HG03575 (cell line): Measurements from ENCODE around the gene ADGRG1.

Experiments used
- ATAC-seq: cut with Tn5 transposase; IDR thresholded peaks from one replicate; pipeline ENCODE4 v1.9.1; 2021; ENCODE audit not compliant: unreplicated experiment, insufficient number of reproducible peaks, low FRiP score; ENCODE audit errors: extremely low read depth

ADGRG1 gene

DNA sequence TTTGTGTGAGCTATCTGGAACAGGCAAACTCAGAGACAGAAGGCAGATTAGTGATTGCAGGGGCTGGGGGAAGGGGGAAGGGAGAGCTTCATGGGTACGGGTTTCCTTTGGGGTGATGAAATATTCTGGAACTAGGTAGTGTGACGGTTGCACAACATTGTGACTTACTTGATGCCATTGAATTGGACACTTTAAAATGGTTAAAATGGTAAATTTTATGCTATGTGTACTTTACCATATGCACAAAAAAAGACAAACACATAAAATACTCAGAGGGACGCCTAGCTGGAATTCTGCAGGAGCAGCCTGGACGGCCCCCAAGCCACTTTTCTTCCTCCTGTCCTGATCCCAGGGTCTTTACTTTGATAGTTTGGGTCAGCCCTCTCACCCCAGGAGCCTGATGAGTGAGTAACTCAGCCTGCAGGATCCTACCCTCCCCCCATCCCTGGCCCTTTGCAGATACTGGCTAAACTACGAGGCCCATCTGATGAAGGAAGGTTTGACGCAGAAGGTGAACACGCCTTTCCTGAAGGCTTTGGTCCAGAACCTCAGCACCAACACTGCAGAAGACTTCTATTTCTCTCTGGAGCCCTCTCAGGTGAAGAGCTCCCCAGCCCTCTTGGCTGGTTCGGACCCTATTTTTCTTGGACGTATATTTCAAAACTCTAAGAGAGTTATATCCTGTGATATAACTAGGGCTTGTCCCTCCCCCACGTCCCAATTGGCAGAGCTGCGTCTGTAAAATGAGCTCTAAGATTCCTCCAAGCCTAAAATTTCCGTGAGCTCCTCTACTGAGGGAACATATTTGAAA lies 47.5 kb downstream of the ADGRG1 start:
- no peak for ATAC-seq

DNA sequence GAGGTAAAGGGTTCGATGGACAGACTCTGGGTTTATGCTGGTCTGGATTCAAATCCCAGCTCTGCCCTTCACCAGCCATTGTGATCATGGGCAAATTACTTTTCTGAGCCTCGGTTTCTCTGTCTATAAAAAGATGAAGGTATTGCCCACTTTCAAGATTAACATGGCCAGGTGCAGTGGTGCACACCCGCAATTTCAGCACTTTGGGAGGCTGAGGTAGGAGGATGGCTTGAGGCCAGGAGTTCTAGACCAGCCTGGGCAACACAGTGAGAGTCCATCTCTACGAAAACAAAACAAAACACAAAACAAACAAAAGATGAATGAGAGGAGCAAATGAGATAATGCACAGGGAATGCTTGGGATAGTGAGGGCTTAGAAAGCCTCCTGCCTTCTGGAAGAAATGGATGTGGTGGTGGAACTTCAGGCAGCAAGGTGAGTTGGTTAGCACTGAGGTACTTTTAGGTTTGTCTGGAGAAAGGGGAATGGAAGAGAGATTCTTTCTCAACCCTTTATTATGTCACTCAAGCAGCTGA lies 48.2 kb downstream of the ADGRG1 start:
- no peak for ATAC-seq

DNA sequence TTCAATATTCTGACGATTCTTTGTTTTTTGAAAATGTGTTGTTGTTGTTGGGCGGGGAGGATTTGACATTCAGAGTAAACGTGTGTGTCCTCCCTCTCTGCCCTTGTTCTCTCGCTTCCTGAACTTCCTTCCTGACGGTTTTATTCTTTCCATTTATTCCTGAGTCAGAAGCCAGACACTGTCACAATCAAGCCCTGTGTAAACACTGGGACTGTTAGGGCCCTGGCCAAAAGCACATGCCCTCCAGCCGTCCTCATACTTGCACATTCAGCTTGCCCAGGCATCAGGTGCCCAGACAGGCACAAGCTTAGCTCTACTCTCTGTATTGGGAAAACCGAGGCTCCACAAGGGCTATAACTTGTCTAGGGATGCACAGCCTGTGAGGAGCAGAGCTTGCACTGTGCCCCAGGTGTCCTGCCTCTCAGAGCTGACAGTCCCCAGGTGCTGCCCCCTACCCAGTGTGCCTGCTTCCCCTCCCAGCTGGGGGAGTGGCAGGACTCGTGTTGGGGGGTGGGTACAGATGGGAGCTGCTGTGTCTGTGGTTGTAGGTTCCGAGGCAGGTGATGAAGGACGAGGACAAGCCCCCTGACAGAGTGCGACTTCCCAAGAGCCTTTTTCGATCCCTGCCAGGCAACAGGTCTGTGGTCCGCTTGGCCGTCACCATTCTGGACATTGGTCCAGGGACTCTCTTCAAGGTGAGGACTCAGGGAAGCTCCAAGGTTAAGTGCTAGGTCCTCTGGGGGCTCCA lies 49.4 kb downstream of the ADGRG1 start:
- no peak for ATAC-seq

DNA sequence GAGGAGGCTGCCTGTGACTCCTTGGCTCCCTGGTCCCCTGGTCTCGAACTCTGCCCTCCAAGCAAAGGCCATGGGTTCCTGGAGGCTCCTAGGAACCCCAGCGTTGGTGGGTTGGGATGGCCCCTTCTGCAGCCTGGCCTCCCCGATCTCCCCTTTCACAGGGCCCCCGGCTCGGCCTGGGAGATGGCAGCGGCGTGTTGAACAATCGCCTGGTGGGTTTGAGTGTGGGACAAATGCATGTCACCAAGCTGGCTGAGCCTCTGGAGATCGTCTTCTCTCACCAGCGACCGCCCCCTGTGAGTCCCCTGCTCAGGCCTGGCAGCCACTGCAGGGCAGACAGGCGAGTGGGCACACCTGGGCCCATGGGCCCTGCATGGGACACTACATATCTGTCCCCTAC lies 50.6 kb downstream of the ADGRG1 start:
- no peak for ATAC-seq

DNA sequence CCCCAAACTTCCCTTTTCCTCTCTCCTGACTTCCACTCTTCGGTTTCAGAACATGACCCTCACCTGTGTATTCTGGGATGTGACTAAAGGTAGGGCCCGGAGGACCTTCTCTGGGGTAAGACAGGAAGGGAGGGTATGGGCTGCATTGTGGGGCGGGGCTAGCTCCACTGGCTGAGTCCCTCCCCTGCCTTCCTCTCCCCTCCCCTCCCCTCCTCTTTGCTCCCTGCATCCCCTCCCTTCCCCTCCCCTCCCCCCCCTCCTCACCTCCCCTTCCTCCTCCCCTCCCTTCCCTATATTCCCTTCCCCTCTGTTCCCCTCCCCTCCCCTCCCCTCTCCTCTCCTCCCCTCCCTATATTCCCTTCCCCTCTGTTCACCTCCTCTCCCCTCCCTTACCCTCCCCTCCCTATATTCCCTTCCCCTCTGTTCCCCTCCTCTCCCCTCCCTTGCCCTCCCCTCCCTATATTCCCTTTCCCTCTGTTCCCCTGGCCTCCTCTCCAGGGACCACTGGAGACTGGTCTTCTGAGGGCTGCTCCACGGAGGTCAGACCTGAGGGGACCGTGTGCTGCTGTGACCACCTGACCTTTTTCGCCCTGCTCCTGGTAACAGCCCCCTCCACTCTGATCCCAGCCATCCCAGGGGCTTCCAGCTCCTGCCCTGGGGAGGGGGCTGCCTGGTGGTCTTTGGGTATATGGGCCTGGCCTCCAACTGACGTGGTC lies 51.5 kb downstream of the ADGRG1 start:
- no peak for ATAC-seq

DNA sequence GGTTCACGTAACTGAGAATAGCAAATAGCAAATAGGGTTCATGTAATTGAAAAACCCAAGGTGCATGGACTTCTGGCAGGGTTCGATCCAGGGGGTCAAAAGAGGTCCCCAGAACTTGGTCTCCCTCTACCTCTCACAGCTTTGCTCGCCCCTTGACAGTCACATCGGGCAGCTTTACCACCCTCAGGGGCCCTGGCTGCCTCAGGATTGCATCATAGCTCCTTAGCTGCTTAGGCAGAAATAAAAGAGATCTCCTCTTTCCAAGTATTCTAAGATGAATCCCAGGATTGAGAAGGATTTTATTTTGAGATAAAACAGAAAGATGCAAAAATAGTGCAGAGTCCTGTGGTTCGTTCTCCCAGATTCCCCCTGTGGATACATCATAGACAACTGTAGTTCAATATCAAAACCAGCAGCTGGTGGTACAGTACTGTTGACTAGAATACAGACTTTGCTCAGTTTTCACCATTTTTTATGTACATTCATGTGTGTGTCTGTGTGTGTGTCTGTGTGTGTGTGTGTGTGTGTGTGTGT lies 52.5 kb downstream of the ADGRG1 start:
- ATAC-seq: no peak

DNA sequence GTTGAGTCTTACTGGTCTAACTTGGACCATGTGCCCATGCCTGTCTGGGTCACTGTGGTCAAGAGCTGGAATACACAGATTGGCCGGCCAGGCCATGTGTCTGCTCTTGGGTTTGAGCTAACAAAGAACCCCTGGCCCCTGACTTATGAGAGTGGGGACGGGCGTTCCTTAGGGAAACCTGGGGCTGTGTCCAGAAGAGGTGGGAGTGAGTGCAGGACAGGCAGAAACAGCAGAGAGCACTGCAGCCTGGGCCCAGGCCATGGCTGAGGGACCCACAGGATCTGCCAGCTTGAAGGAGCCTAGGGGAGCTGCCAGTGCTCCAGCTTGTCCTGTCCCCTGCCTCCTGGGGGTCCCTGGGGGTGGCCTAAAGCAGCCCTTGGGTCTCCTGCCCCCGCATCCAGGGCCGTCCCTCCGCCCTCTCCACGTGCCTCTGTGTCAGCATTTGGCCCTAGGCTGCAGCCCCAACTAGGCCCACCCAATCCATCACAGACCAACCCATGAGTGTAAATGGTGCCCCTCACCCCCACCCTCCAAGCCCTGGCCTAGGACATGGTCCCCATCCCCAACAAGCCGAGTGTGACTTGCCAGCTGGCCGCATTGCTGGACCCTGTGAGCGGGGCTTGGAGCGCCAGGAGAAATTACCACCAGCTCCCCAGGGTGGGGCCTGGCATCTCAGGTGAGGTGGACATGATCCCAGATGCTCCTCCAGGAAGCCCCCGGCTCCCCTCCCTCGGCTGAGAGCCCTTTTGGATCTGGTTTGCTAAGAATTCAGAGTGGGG lies 53.7 kb downstream of the ADGRG1 start:
- ATAC-seq: no peak

DNA sequence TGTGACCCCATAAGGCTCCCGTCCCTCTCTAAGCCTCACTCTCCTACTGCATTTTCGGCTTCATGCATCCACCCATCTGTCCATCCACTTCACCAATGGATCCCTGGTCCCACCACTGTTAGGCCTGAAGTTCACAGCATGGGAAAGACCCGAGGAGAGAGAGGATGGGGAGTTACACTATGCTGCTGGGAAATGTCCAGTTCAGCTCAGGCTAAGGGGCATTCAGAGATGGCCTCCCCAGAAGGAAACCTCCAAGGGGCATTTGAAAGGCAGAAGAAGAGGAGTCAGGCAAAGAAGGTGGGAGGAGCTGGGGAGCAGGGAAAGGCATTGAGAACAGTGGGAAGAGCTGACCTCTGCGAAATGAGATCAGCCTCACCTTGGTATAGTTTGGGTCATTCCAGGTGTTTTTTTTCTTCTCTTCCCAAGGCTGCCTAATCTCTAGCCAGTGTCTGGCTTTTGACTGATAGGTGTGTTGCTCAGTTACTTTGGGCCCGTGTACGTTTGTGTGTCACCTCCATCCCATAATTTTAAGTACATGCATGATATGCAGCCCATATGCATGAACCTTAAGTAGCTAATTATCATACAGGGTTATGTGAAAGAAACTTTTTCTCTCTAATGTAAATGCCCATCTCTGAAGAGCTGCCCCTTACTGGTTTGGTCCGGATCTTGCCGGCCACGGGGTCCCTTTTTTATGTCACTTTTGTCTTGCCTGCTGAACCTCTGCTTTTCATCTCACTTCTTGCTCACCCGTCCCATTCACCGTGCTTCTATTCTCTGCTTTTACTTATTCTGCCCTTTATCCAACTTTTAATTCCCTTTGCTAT lies 54.6 kb downstream of the ADGRG1 start:
- no peak for ATAC-seq

DNA sequence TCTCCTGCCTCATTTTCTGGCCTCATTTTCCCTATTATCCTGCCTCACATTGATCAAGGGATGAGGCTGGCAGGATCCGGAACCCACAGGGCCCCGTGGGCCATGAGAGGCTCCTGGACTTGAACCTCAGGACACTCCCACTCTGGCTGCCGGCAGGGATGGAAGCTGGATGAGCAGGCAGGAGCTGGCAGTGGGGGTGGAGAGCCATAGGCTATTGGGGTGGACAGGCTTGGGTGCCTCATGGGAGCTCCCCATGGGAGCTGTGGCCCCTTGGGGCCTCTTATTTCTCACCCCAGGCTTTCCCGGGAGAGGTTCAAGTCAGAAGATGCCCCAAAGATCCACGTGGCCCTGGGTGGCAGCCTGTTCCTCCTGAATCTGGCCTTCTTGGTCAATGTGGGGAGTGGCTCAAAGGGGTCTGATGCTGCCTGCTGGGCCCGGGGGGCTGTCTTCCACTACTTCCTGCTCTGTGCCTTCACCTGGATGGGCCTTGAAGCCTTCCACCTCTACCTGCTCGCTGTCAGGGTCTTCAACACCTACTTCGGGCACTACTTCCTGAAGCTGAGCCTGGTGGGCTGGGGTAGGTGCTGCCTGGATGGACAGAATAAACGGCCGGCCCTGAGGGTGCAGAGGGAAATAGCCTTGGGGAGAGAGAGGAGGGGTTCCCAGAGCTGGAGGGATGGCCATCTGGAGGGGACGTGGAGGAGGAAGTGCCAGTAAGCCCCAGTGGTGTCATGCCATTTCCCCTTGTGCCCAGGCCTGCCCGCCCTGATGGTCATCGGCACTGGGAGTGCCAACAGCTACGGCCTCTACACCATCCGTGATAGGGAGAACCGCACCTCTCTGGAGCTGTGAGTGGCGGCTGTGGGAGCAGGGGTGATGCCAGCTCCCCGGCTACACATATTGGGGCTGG lies 55.5 kb downstream of the ADGRG1 start:
- ATAC-seq: no peak

DNA sequence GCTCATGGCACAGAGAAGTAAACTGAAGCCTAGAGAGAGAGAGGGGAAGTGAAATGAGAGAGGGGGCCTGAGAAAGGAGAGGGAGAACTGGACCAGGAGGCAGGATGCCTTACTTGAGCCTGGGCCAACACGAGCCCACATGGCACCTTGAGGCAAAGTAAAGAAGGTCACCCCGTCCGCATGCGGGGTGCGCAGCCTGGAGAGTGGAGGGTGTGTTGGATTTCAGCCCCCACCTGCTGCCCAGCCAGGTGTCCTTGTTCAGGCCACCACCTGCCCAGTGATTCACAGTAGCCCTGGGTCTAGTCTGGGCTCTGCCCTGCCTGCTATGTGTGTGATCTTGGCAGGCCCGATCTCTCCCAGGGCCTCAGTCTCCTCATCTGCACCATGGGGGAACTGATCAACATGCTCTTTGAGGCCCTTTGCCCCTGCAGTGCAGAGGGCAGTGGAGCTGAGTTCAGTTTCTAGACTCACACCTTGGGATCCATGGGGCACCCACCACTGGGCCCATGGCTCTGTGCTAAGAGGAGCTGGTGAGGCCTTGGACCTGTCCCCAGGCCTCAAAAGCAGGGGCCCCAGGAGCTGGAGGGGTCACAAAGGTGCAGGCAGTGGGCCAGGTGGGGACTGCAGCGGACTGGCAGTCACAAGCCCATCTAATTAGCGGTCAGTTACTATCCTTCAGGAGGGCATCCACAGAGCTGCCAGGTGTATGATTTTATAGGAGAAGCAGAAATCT lies 56.4 kb downstream of the ADGRG1 start:
- ATAC-seq: no peak

DNA sequence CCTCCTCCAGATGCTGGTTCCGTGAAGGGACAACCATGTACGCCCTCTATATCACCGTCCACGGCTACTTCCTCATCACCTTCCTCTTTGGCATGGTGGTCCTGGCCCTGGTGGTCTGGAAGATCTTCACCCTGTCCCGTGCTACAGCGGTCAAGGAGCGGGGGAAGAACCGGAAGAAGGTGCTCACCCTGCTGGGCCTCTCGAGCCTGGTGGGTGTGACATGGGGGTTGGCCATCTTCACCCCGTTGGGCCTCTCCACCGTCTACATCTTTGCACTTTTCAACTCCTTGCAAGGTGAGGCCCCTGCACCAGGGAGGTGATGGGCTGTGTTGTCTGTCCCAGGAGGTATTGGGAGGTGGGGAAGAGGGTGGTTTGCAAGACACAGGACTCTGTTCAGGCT lies 57.2 kb downstream of the ADGRG1 start:
- ATAC-seq: no peak

DNA sequence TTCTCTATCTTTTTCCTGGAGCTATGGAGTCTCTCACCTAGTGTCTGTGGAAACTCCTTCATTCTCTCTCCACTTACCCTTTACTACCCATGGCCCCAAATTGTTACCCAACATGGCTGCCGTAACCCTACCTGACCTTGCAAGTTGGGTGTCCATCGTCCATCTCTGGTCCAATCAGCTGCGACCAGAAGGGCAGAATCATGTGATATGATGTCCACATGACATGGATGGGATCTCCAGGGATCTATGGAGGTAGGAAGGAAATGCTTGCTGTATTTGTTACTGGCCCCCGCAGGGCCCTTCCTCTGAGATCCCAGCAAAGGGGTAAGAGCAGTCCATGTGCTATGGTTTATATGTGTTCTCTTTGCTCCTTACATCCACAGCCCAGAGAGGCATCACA lies 58.1 kb downstream of the ADGRG1 start:
- ATAC-seq: no peak

DNA sequence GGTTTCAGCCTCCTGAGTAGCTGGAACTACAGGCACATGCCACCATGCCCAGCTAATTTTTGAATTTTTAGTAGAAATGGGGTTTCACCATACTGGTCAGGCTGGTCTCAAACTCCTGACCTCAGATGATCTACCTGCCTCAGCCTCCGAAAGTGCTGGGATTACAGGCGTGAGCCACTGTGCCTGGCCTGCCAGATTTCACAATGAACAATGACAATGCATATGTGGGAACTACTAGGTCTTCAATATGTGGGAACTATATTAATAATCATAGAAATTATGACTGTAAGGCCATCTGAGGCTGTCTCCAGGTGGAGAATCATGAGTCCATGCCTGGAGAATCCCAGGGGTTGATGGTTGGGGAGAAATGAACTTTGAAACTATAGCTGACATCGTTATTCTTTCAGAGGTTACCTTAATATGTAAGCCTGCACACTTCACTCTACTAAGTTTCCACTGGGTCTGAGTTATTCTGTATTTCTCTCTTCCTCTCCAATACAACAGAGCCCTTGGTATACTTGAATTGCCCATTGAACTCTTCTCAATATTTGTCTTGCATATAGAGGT lies 59.0 kb downstream of the ADGRG1 start:
- no peak for ATAC-seq

DNA sequence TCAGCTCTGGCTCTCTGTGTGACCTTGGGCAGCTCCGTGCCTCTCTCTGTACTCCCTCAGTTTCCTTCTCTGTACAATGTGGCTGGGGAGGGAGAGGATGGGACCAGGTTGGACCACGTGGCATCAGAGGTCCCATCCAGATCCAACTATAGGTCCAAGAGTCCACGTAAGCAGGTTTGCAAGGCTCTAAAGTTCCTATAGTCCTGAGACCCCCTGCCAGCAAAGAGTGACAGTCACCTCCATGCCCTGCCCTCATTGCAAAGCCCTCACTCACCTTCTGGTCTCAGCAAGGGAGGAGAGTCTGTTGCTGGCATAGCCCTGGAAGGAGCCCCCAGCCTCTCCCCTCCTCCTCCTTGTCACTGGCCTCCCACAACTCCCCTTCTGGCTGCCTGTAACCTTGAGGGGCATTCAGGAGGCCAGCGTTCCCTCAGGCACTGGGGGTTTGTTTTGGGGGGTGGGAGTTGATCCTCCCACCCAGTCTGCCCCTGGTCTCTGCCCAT lies 60.1 kb downstream of the ADGRG1 start:
- no peak for ATAC-seq

DNA sequence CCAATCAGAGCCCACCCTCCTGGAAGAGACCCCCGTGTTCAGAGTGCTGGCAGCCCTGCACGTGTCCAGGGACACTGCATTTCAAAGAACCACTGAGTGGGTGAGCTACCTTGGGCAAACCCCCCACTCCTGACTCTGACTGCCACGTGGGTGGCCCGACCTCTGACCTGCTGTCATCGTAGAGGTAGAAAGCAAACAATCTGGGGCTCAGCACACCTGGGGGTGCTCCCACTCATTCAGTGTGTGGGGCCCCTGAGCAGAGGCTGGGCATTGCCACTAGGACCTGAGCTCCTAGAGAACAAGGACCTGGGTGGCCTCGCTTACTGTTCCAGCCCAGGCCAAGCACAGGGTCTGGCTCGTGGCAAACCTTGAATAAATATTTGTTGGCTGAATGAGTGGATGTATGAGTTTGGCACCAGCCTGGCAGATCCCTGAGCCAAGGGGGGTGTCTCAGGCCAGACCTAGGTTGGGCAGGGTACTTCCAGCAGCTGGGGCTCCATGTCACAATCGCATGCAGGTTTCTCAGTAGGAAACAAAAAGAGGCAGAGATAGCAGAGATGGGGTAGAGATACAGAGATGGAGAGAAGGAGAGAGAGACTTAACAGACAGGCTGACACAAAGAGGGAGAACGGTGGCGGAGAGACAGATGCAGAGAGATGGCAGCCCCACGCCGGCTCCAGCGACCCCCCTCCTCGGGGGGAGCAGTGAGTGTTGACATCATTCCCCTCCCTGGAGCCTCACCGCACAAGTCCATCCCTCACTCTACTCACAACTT lies 60.7 kb downstream of the ADGRG1 start:
- no peak for ATAC-seq
